ENCODE results near the gene KMT2C. TPM values are rescaled to one million over a fixed set of nuclear protein-coding genes. Genes with fewer than 3 reads are reported as not detected.

KMT2C gene
- total RNA-seq, 2 experiments from 2014 or later: 36.2 to 39.8 TPM

DNA sequence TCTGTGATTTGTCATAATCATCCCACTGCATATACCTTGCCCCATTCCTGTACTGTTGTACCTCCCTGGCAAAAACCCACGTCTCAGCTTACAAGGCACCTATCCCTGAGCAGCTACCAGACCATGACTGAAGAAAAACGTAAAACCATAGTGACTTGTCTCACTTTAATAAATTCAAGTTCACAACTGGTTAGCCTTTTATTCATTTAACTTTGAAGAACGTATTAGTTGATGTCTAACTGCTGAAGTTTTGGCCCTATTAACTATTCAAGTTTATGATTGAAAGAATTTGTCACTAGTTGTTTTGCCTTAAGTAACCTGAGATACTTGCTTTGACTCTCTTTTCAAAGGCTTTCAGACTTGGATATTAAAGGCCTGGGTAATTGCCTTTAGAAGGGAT lies 350.7 kb downstream of the KMT2C start:
- POLR2A ChIA-PET: no interaction called here
- CTCF ChIA-PET: no interaction called here

Other genes starting within 250 kb of the KMT2C start
- gene XRCC2, start 240.1 kb upstream of the KMT2C start, total RNA-seq: 10 to 100 TPM; 20.2 to 20.8 TPM